ENCODE results near the gene PHYHD1. TPM values are rescaled to one million over a fixed set of nuclear protein-coding genes. Genes with fewer than 3 reads are reported as not detected.

PHYHD1 gene
- total and polyA plus RNA-seq, 2 of the 13 experiments (the other 11 are each of a cell fraction or from before 2014, with no cell fraction given), result 10.6 to 25.3 TPM

- TF ChIP-seq REST (IDR thresholded peaks at IDR 0.05; ENCODE audit: borderline replicate concordance in 1 of 2, low read depth in 1 of 2, low read length in 2 of 2) (no peak), NFKB2 (CRISPR knock-in tag; IDR thresholded peaks at IDR 0.05; ENCODE audit: borderline replicate concordance) (peak; percentile 91), RBM22 (optimal IDR thresholded peaks at IDR 0.05; ENCODE audit: low read length) (no peak), PAX8 (CRISPR knock-in tag; IDR thresholded peaks at IDR 0.05; ENCODE audit: borderline replicate concordance) (no peak), FOXC1 (CRISPR knock-in tag; IDR thresholded peaks at IDR 0.05; ENCODE audit: borderline replicate concordance) (no peak; the same call in 1 of the 2 replicates), ZMAT5 (CRISPR knock-in tag; IDR thresholded peaks at IDR 0.05; ENCODE audit: borderline replicate concordance, low read depth) (no peak), ZNF431 (CRISPR knock-in tag; IDR thresholded peaks at IDR 0.05; ENCODE audit: borderline replicate concordance, low read depth) (peak; percentile 32; the same call in 1 of the 2 replicates), IRF1 (CRISPR knock-in tag; IDR thresholded peaks at IDR 0.05; ENCODE audit: low read depth) (no peak), NR0B2 (CRISPR knock-in tag; IDR thresholded peaks at IDR 0.05) (peak; percentile 56; the same call in 1 of the 2 replicates), PPARG (CRISPR knock-in tag; conservative IDR thresholded peaks at IDR 0.05) (peak; percentile 61; the same call in 1 of the 2 replicates), ZBTB39 (CRISPR knock-in tag; IDR thresholded peaks at IDR 0.05) (no peak), ATF2 (CRISPR knock-in tag; IDR thresholded peaks at IDR 0.05) (no peak), GFI1 (CRISPR knock-in tag; IDR thresholded peaks at IDR 0.05; ENCODE audit: borderline replicate concordance) (0 out of 2 replicates have a peak, but pooled peaks have one; percentile 20), YEATS4 (CRISPR knock-in tag; IDR thresholded peaks at IDR 0.05; ENCODE audit: borderline replicate concordance) (peak; percentile 46; the same call in 1 of the 2 replicates), MLX (CRISPR knock-in tag; IDR thresholded peaks at IDR 0.05) (peak; percentile 70), ZNF136 (CRISPR knock-in tag; IDR thresholded peaks at IDR 0.05; ENCODE audit: low read depth) (peak; percentile 38; the same call in 1 of the 2 replicates), RELA (CRISPR knock-in tag; IDR thresholded peaks at IDR 0.05) (no peak)
These were observed 3.5 kb upstream of the PHYHD1 start (continued) for GRCh38 chr9:128917151-128917849.
